ENCODE results near the gene AGPAT4.

Gene AGPAT4

DNA sequence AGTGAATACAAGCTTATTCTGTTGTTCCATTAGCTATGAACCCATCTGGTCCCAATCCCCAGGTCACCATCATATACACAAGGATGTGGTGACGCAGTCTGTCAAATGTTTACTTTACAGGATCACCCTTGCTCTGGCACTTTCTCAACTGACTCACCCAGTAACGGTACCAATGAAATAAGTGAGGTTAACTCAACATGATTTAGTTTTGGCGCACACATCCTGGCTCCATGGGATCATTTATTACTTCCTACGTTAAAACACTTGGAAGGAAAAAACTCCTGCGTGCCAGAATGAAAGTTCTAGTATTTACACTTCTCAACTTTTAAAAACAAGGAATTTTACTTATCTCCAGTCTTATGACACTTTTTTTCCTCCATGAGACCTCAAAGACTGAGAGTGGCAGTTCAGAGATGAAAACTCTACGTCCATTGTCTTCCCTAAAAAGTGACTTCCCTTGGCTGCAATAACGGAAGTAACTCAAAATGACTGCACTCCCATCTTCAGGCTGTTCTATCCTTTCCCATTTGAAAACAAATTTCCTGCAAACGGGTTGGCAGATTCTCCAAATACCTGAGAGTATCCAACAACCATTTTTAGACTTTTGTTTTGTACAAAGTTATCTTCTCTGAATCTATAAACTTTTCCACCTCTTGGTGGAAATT lies 15.9 kb downstream of the AGPAT4 start:
- TF ChIP-seq, protein P1, sequence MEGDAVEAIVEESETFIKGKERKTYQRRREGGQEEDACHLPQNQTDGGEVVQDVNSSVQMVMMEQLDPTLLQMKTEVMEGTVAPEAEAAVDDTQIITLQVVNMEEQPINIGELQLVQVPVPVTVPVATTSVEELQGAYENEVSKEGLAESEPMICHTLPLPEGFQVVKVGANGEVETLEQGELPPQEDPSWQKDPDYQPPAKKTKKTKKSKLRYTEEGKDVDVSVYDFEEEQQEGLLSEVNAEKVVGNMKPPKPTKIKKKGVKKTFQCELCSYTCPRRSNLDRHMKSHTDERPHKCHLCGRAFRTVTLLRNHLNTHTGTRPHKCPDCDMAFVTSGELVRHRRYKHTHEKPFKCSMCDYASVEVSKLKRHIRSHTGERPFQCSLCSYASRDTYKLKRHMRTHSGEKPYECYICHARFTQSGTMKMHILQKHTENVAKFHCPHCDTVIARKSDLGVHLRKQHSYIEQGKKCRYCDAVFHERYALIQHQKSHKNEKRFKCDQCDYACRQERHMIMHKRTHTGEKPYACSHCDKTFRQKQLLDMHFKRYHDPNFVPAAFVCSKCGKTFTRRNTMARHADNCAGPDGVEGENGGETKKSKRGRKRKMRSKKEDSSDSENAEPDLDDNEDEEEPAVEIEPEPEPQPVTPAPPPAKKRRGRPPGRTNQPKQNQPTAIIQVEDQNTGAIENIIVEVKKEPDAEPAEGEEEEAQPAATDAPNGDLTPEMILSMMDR (IDR thresholded peaks at IDR 0.05; ENCODE audit: low read depth, low read length, poor library complexity, severe bottlenecking): no peak
- no peak for TF ChIP-seq EZH2phosphoT487 (IDR thresholded peaks at IDR 0.05; ENCODE audit: borderline replicate concordance, low read length)
- Histone ChIP-seq H3K27ac (ENCODE audit: low read depth, low read length) (no peak overlapping the region), H3K4me1 (ENCODE audit: control insufficient read depth, low read length) (no peaks in the 10 kb centered on the region), H3K4me2 (ENCODE audit: low read length) (no peak overlapping the region), H3K36me3 (ENCODE audit: control insufficient read depth, low read length) (no peaks in the 10 kb centered on the region), H4K20me1 (ENCODE audit: control insufficient read depth, insufficient read depth, low read depth, low read length) (no peaks in the 10 kb centered on the region), H3K4me3 (ENCODE audit: low read length) (no peak overlapping the region), H3K9me2 (replicated peaks; ENCODE audit: control insufficient read depth, low read length) (no peaks in the 10 kb centered on the region), H3K27me3 (ENCODE audit: control insufficient read depth, low read length) (no peaks in the 10 kb centered on the region), H3K9me3 (ENCODE audit: control insufficient read depth, insufficient read depth, low read length) (no peaks in the 10 kb centered on the region), H3F3A (ENCODE audit: control insufficient read depth, insufficient read depth) (no peaks in the 10 kb centered on the region), H3K79me2 (ENCODE audit: control insufficient read depth, low read length) (no peaks in the 10 kb centered on the region)

GRCh38 chr6:161256407-161256806 lies 17.5 kb downstream of the AGPAT4 start:
- no peak overlapping the region for H3K4me3 ChIP-seq (ENCODE audit: low read length)
- H3K27me3 ChIP-seq (ENCODE audit: control insufficient read depth, low read length): no peaks in the 10 kb centered on the region
- H3K4me1 ChIP-seq (ENCODE audit: control insufficient read depth, low read length): no peaks in the 10 kb centered on the region
- no peaks in the 10 kb centered on the region for H3K9me3 ChIP-seq (ENCODE audit: control insufficient read depth, insufficient read depth, low read length)
- TF ChIP-seq EZH2phosphoT487 (IDR thresholded peaks at IDR 0.05; ENCODE audit: borderline replicate concordance, low read length): no peak
- TF ChIP-seq, protein P1 (IDR thresholded peaks at IDR 0.05; ENCODE audit: low read depth, low read length, poor library complexity, severe bottlenecking): no peak
- H3K9me2 ChIP-seq (replicated peaks; ENCODE audit: control insufficient read depth, low read length): no peaks in the 10 kb centered on the region
- no peak overlapping the region for H3K4me2 ChIP-seq (ENCODE audit: low read length)
- no peaks in the 10 kb centered on the region for H3K36me3 ChIP-seq (ENCODE audit: control insufficient read depth, low read length)
- no peaks in the 10 kb centered on the region for H3F3A ChIP-seq (ENCODE audit: control insufficient read depth, insufficient read depth)
- H3K79me2 ChIP-seq (ENCODE audit: control insufficient read depth, low read length): no peaks in the 10 kb centered on the region
- no peaks in the 10 kb centered on the region for H4K20me1 ChIP-seq (ENCODE audit: control insufficient read depth, insufficient read depth, low read depth, low read length)
- H3K27ac ChIP-seq (ENCODE audit: low read depth, low read length): no peak overlapping the region

DNA sequence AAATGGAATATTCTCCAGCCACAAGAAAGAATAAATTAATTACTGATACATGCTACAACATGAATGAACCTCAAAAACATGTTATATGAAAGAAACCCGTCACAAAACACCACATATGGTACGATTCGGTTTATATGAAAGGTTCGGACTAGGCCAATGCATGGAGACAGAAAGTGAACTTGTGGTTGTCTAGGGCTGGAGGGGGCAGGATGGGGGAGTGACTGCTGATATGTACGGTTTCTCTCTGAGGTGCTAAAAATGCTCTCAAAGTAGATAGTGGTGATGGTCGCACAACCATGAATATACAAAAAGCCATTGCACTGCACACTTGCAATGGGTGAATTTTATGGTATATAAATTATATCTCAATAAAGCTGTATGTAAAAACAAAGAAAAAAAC lies 18.3 kb downstream of the AGPAT4 start:
- Histone ChIP-seq H3K27ac (ENCODE audit: low read depth, low read length) (no peak overlapping the region), H3K9me3 (ENCODE audit: control insufficient read depth, insufficient read depth, low read length) (no peaks in the 10 kb centered on the region), H3K4me1 (ENCODE audit: control insufficient read depth, low read length) (no peaks in the 10 kb centered on the region), H3K4me3 (ENCODE audit: low read length) (no peak overlapping the region), H4K20me1 (ENCODE audit: control insufficient read depth, insufficient read depth, low read depth, low read length) (no peaks in the 10 kb centered on the region), H3K27me3 (ENCODE audit: control insufficient read depth, low read length) (no peaks in the 10 kb centered on the region), H3K79me2 (ENCODE audit: control insufficient read depth, low read length) (no peaks in the 10 kb centered on the region), H3K4me2 (ENCODE audit: low read length) (no peak overlapping the region), H3F3A (ENCODE audit: control insufficient read depth, insufficient read depth) (no peaks in the 10 kb centered on the region), H3K9me2 (replicated peaks; ENCODE audit: control insufficient read depth, low read length) (no peaks in the 10 kb centered on the region), H3K36me3 (ENCODE audit: control insufficient read depth, low read length) (no peaks in the 10 kb centered on the region)
- TF ChIP-seq EZH2phosphoT487 (IDR thresholded peaks at IDR 0.05; ENCODE audit: borderline replicate concordance, low read length): no peak
- TF ChIP-seq, protein P1 (IDR thresholded peaks at IDR 0.05; ENCODE audit: low read depth, low read length, poor library complexity, severe bottlenecking): no peak

Measured in DOHH2 (cell line).